ENCODE data around the gene CAPN7.

DNA sequence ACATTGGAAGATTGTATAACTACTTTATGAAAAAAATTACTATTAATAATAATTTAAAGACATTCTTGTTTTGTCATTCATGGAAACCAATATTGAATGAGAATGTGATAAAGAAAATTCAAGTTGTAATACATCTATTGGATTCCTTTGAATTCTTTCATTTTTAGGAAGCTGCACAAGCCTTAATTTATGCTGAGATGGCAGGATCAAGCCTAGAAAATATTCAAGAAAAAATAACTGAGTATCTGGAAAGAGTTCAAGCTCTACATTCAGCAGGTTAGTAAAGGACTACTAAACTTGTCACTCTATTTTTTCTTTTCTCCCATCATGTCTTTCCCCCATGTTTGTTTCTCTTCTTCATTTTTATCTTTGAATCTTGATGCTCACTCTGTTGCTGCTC is 5.9 kb downstream of the CAPN7 start:
- TF ChIP-seq CTCF (IDR thresholded peaks at IDR 0.05) (no peak), POLR2A (IDR thresholded peaks at IDR 0.05) (no peak)
